ENCODE data around the gene PYGM. TPM values are rescaled to one million over a fixed set of nuclear protein-coding genes. Genes with fewer than 3 reads are reported as not detected.

PYGM gene
- 0.16 and 0.44 TPM in 2 replicates for total RNA-seq

GRCh38 chr11:64759722-64760719, at the start of gene PYGM:
Gene PYGM (minus strand): TSS chr11:64759974. CDS start chr11:64759898, 76 bp downstream.

GRCh38 chr11:64803158-64803845, 43.5 kb upstream of the PYGM start, which contains the start of gene MAP4K2:
Gene MAP4K2 (minus strand): TSS chr11:64803214. CDS start chr11:64803149, 65 bp downstream.

GRCh38 chr11:64778473-64779298, 18.9 kb upstream of the PYGM start, which contains the start of gene SF1:
Gene SF1 (minus strand): TSS chr11:64778542. CDS start chr11:64778392, 150 bp downstream.

GRCh38 chr11:64743591-64744543, 15.9 kb downstream of the PYGM start, which contains the start of gene RASGRP2:
Gene RASGRP2 (minus strand): TSS chr11:64744142. CDS start chr11:64742866, 1,276 bp downstream.

GRCh38 chr11:64723117-64723906, 36.5 kb downstream of the PYGM start, which contains the start of gene NRXN2:
Gene NRXN2 (minus strand): TSS chr11:64723197. CDS start chr11:64713699, 9,498 bp downstream.

Other genes with a start within 250 kb of the PYGM start
- gene SLC22A11, start 204.0 kb downstream of the PYGM start, total RNA-seq = not detected in 2 replicates
- not detected in 2 replicates for gene SLC22A12, start 168.8 kb downstream of the PYGM start, total RNA-seq
- 0.49 TPM in 1 of 2 replicates, not detected in the other for gene NRXN2, start 36.8 kb downstream of the PYGM start, total RNA-seq
- gene RASGRP2, start 15.8 kb downstream of the PYGM start, total RNA-seq = 0.49 and 1.2 TPM in 2 replicates
- gene SF1, start 18.6 kb upstream of the PYGM start, total RNA-seq = 60.1 and 133 TPM in 2 replicates
- 18.6 and 41.5 TPM in 2 replicates for gene MAP4K2, start 43.2 kb upstream of the PYGM start, total RNA-seq
- 9.4 and 26.4 TPM in 2 replicates for gene MEN1, start 50.6 kb upstream of the PYGM start, total RNA-seq
- gene CDC42BPG, start 84.7 kb upstream of the PYGM start, total RNA-seq = 0.16 and 0.25 TPM in 2 replicates
- gene EHD1, start 118.6 kb upstream of the PYGM start, total RNA-seq = 43.5 and 108 TPM in 2 replicates
- gene ATG2A, start 157.2 kb upstream of the PYGM start, total RNA-seq = 7.0 and 13.4 TPM in 2 replicates
- 7.6 and 13.6 TPM in 2 replicates for gene PPP2R5B, start 164.7 kb upstream of the PYGM start, total RNA-seq
- gene GPHA2, start 175.9 kb upstream of the PYGM start, total RNA-seq = not detected in 2 replicates
- gene MAJIN, start 212.1 kb upstream of the PYGM start, total RNA-seq = not detected in 2 replicates
- 0.31 and 0.32 TPM in 2 replicates for gene BATF2, start 237.0 kb upstream of the PYGM start, total RNA-seq